DOHH2 (cell line): ENCODE data around the gene PTTG1IP2.

Experiments used
- EZH2phosphoT487 ChIP-seq: fragments of 200-600 bp; sonication (generic); IDR thresholded peaks from 2 replicates; pipeline ENCODE4 v1.6.1; 2017; ENCODE audit warnings: borderline replicate concordance, mild to moderate bottlenecking, antibody characterized with exemption, low read length, moderate library complexity, mixed read lengths
- TF ChIP-seq, protein P1 (sequence below): fragments of 200-600 bp; sonication (generic); IDR thresholded peaks from one replicate; pipeline ENCODE4 v1.5.1; 2014; ENCODE audit warnings: antibody characterized with exemption, mild to moderate bottlenecking, low read depth, low read length; ENCODE audit not compliant: poor library complexity, severe bottlenecking

DNA sequence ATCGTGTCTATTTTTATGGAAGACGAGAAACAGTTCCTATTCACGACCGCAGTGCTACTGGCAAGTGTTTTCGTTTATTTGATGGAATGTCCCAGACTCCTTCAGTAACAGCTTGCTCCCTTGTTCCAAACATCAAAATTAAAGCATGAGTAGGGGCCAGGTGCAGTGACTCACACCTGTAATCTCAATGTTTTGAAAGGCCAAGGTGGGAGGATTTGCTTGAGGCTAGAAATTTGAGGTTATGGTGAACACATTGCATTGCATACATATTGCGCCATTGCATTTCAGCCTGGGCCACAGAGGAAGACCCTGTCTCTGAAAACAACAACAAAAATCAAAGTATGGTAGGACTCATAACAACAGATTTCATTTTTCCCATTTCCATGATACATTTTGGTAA, 22.8 kb downstream of the PTTG1IP2 start:
- TF ChIP-seq, protein P1, sequence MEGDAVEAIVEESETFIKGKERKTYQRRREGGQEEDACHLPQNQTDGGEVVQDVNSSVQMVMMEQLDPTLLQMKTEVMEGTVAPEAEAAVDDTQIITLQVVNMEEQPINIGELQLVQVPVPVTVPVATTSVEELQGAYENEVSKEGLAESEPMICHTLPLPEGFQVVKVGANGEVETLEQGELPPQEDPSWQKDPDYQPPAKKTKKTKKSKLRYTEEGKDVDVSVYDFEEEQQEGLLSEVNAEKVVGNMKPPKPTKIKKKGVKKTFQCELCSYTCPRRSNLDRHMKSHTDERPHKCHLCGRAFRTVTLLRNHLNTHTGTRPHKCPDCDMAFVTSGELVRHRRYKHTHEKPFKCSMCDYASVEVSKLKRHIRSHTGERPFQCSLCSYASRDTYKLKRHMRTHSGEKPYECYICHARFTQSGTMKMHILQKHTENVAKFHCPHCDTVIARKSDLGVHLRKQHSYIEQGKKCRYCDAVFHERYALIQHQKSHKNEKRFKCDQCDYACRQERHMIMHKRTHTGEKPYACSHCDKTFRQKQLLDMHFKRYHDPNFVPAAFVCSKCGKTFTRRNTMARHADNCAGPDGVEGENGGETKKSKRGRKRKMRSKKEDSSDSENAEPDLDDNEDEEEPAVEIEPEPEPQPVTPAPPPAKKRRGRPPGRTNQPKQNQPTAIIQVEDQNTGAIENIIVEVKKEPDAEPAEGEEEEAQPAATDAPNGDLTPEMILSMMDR, result no peak
- TF ChIP-seq EZH2phosphoT487, result no peak
